ENCODE measurements around the gene MUS81. TPM values are rescaled to one million over a fixed set of nuclear protein-coding genes. Genes with fewer than 3 reads are reported as not detected.

MUS81 gene
- total RNA-seq, 1 donor from 2014 or later = 83.1 TPM

GRCh38 chr11:65849366-65849765 is 10.9 kb upstream of the MUS81 start:
- no peak overlapping the region for H3K27ac Mint-ChIP-seq
- peaks cover 35% of the 10 kb centered on the region for H3K36me3 Mint-ChIP-seq (ENCODE audit: low read depth)
- no peaks in the 10 kb centered on the region for H3K9me3 Mint-ChIP-seq
- no peak overlapping the region for H3K4me3 Mint-ChIP-seq
- ChIA-PET POLR2A (interaction anchor here (1.1 to 4.2 kb wide), 2 partner anchors 10 to 11 kb away, joined by 4 to 26 read pairs; partner anchors contain the start of genes CFL1 and MUS81), CTCF (no interaction called here)
- no peak for TF ChIP-seq CTCF (IDR thresholded peaks at IDR 0.05)
- DNase-seq (no peak), ATAC-seq (ENCODE audit: low read depth) (no peak)
- H3K4me1 Mint-ChIP-seq = peaks cover 15% of the 10 kb centered on the region
- intact Hi-C loops (cut with micrococcal nuclease) = no loop called here
- H3K27me3 Mint-ChIP-seq = no peaks in the 10 kb centered on the region

- ATAC-seq (ENCODE audit: low read depth) = no peak
- Mint-ChIP-seq H3K9me3 (no peaks in the 10 kb centered on the region), H3K4me3 (no peak overlapping the region), H3K27me3 (no peaks in the 10 kb centered on the region), H3K4me1 (peaks cover 19% of the 10 kb centered on the region), H3K27ac (no peak overlapping the region), H3K36me3 (ENCODE audit: low read depth) (peaks cover 39% of the 10 kb centered on the region)
- intact Hi-C loops (cut with micrococcal nuclease) = no loop called here
- ChIA-PET CTCF (no interaction called here), POLR2A (interaction anchor here (0.9 to 4.2 kb wide), 3 partner anchors 10 to 17 kb away, joined by 3 to 26 read pairs (median 4); partner anchors contain the start of genes CFL1 and MUS81)
- TF ChIP-seq CTCF (IDR thresholded peaks at IDR 0.05) = no peak
- DNase-seq = no peak
Observed at GRCh38 chr11:65849771-65850216, 10.4 kb upstream of the MUS81 start.

- Mint-ChIP-seq H3K9me3 (no peaks in the 10 kb centered on the region), H3K4me3 (no peak overlapping the region), H3K27ac (no peak overlapping the region), H3K27me3 (no peaks in the 10 kb centered on the region), H3K4me1 (peaks cover 23% of the 10 kb centered on the region), H3K36me3 (ENCODE audit: low read depth) (peaks cover 44% of the 10 kb centered on the region)
- TF ChIP-seq CTCF (IDR thresholded peaks at IDR 0.05) = no peak
- ChIA-PET CTCF (no interaction called here), POLR2A (interaction anchor here (0.9 to 4.2 kb wide), 4 partner anchors 9 to 210 kb away, joined by 3 to 26 read pairs (median 5); partner anchors contain the start of genes CFL1 and MUS81)
- DNase-seq (no peak), ATAC-seq (ENCODE audit: low read depth) (no peak)
- intact Hi-C loops (cut with micrococcal nuclease) = no loop called here
Observed at GRCh38 chr11:65850217-65851082, 9.8 kb upstream of the MUS81 start.

GRCh38 chr11:65851083-65851579 is 9.1 kb upstream of the MUS81 start:
- ATAC-seq (ENCODE audit: low read depth) = peak; percentile 25
- peaks cover 30% of the 10 kb centered on the region for H3K4me1 Mint-ChIP-seq
- no peak overlapping the region for H3K27ac Mint-ChIP-seq
- DNase-seq = no peak
- peaks cover 51% of the 10 kb centered on the region for H3K36me3 Mint-ChIP-seq (ENCODE audit: low read depth)
- no peaks in the 10 kb centered on the region for H3K27me3 Mint-ChIP-seq
- no peaks in the 10 kb centered on the region for H3K9me3 Mint-ChIP-seq
- TF ChIP-seq CTCF (IDR thresholded peaks at IDR 0.05) = no peak
- ChIA-PET POLR2A (interaction anchor here (0.7 to 4.2 kb wide), 7 partner anchors 8 to 319 kb away, joined by 3 to 26 read pairs (median 5); partner anchors contain the start of genes CFL1, MUS81, RELA and SNX32), CTCF (interaction anchor here (1.2 to 1.4 kb wide), 2 partner anchors 9 to 24 kb away, joined by 3 to 5 read pairs; partner anchors contain the start of gene MUS81)
- intact Hi-C loops (cut with micrococcal nuclease) = no loop called here
- H3K4me3 Mint-ChIP-seq = no peak overlapping the region

Measured in activated B cell treated with CpG ODN at 0.5 μM for 24 hours (primary cell).